B cell (primary cell): ENCODE measurements around the gene NBPF3. TPM values are rescaled to one million over a fixed set of nuclear protein-coding genes. Genes with fewer than 3 reads are reported as not detected.

Experiments used
- ATAC-seq: fragments of 200-7000 bp; cut with Tn5 transposase; one replicate; pipeline ENCODE4 v1.10.0; 2021; ENCODE audit warnings: low read depth, mild to moderate bottlenecking, moderate number of reproducible peaks, moderate library complexity
- CTCF ChIA-PET: fragments of 350-600 bp; sonication (Branson Sonifier 250); formaldehyde crosslinking; loops from one replicate; lab custom pipeline; 2021; ENCODE audit warnings: antibody characterized with exemption, inconsistent platforms; lab: Charles Lee
- POLR2A ChIA-PET: fragments of 350-600 bp; sonication (Branson Sonifier 250); formaldehyde crosslinking; loops from one replicate; lab custom pipeline; 2021; ENCODE audit warnings: antibody characterized with exemption; lab: Charles Lee
- DNase-seq: peaks from one replicate; pipeline ENCODE4 v3.0.0; 2013
- H2AFZ ChIP-seq: 2 replicates; pipeline ENCODE4 v1.6.1; 2012; ENCODE audit warnings: mild to moderate bottlenecking, low read depth, low read length; ENCODE audit not compliant: insufficient read depth, poor library complexity, severe bottlenecking
- H3K27ac ChIP-seq, 2 donors: 1 replicate in 1 of 2; 2 replicates in 1 of 2; pipeline ENCODE4 v1.5.1; 2012 to 2013; ENCODE audit warnings: low read length in 2 of 2, mild to moderate bottlenecking in 2 of 2, moderate library complexity in 1 of 2
- H3K27me3 ChIP-seq, 4 experiments: fragments of 200-600 bp in 1 of 4; sonication (generic) in 1 of 4; replicated peaks in 1 of 4; 1 replicate in 2 of 4; 2 replicates in 2 of 4; pipeline versions ENCODE4 v1.6.1 to v1.7.0; 2013 to 2016; ENCODE audit warnings: low read length in 3 of 4, mild to moderate bottlenecking in 2 of 4, mixed read lengths in 1 of 4, moderate library complexity in 1 of 4; ENCODE audit not compliant: insufficient read depth in 4 of 4, control insufficient read depth in 3 of 4; ENCODE audit errors: control extremely low read depth in 1 of 4
- H3K36me3 ChIP-seq, 2 experiments: replicated peaks in 1 of 2; 1 replicate in 1 of 2; 2 replicates in 1 of 2; pipeline versions ENCODE4 v1.6.1 to v1.7.1; 2013; ENCODE audit warnings: low read length in 1 of 2; ENCODE audit not compliant: insufficient read depth in 2 of 2, control insufficient read depth in 1 of 2; ENCODE audit errors: control extremely low read depth in 1 of 2, extremely low read depth in 1 of 2
- H3K4me1 ChIP-seq, 2 donors: fragments of 200-600 bp in 1 of 2; sonication (generic) in 1 of 2; 1 replicate in 1 of 2; 2 replicates in 1 of 2; pipeline versions ENCODE4 v1.5.1 to v1.6.1; 2013 to 2017; ENCODE audit warnings: low read length in 2 of 2; ENCODE audit not compliant: control insufficient read depth in 2 of 2, insufficient read depth in 2 of 2
- H3K4me2 ChIP-seq: replicated peaks from 2 replicates; pipeline ENCODE3; 2012; ENCODE audit warnings: mild to moderate bottlenecking, low read depth, low read length; ENCODE audit not compliant: poor library complexity, severe bottlenecking
- H3K4me3 ChIP-seq, 5 experiments: fragments of 200-600 bp in 1 of 5; sonication (generic) in 1 of 5; 1 replicate in 3 of 5; 2 replicates in 2 of 5; pipeline versions ENCODE4 v1.5.1 to v1.7.0; 2011 to 2016; ENCODE audit warnings: low read length in 4 of 5, mild to moderate bottlenecking in 4 of 5, low read depth in 2 of 5, control low read depth in 1 of 5, moderate library complexity in 1 of 5; ENCODE audit not compliant: insufficient read depth in 1 of 5; ENCODE audit errors: control extremely low read depth in 1 of 5, extremely low read depth in 1 of 5
- H3K79me2 ChIP-seq: fragments of 200-600 bp; sonication (generic); one replicate; pipeline ENCODE4 v1.6.0; 2016; ENCODE audit warnings: low read length; ENCODE audit not compliant: control insufficient read depth, insufficient read depth
- H3K9ac ChIP-seq: fragments of 200-600 bp; sonication (generic); 2 replicates; pipeline ENCODE4 v1.6.1; 2017; ENCODE audit warnings: mild to moderate bottlenecking, low read length, moderate library complexity
- H3K9me3 ChIP-seq, 3 donors: one replicate each; pipeline versions ENCODE4 v1.6.1 to v1.7.1; 2013; ENCODE audit warnings: low read length in 2 of 3; ENCODE audit not compliant: control insufficient read depth in 2 of 3, insufficient read depth in 1 of 3; ENCODE audit errors: control extremely low read depth in 1 of 3
- H4K20me1 ChIP-seq: 2 replicates; pipeline ENCODE4 v1.6.0; 2012; ENCODE audit warnings: mild to moderate bottlenecking, low read length; ENCODE audit not compliant: insufficient read depth, control insufficient read depth, poor library complexity, severe bottlenecking
- H3K27ac Mint-ChIP-seq: one replicate; pipeline ENCODE4 v1.8.0; 2021; ENCODE audit warnings: mixed read lengths
- H3K27me3 Mint-ChIP-seq: one replicate; pipeline ENCODE4 v1.8.0; 2021; ENCODE audit warnings: mixed read lengths
- H3K4me1 Mint-ChIP-seq: one replicate; pipeline ENCODE4 v1.8.0; 2021; ENCODE audit warnings: mixed read lengths
- H3K4me3 Mint-ChIP-seq: one replicate; pipeline ENCODE4 v1.8.0; 2021; ENCODE audit warnings: mixed read lengths
- H3K9me3 Mint-ChIP-seq: one replicate; pipeline ENCODE4 v1.8.0; 2022; ENCODE audit warnings: mixed read lengths; ENCODE audit not compliant: insufficient read depth
- EZH2 ChIP-seq: IDR thresholded peaks from 2 replicates; pipeline ENCODE4 v1.6.1; 2012; ENCODE audit warnings: borderline replicate concordance, low read depth, mild to moderate bottlenecking, moderate library complexity, low read length; ENCODE audit not compliant: insufficient read depth, poor library complexity, severe bottlenecking
- WGBS: methylation state at CpG from one replicate; pipeline ENCODE4 v1.1.5; 2013; ENCODE audit warnings: missing lambda C conversion rate; ENCODE audit not compliant: insufficient coverage; 5-methylcytosine and 5-hydroxymethylcytosine counted together
- intact Hi-C: fragments of 100-400 bp; cut with micrococcal nuclease; formaldehyde crosslinking; loops from one replicate; pipeline ENCODE4 v1.10.0; 2022
- polyA plus RNA-seq: library from polyadenylated mRNA; depleted of rRNA; stranded (reverse); fragments of >200 nt; gene quantifications from 2 replicates; pipeline ENCODE4 v1.2.3, GENCODE V29; 2012
- total RNA-seq, 2 donors: library from RNA; stranded (reverse); fragments of 120-200 nt in 1 of 2; gene quantifications; 1 replicate in 1 of 2; 2 replicates in 1 of 2; pipeline versions ENCODE4 v1.2.3 to v1.2.4, GENCODE V29; 2013 to 2022
- TF ChIP-seq, protein P1 (sequence below): fragments of 200-600 bp; IDR thresholded peaks from one replicate; pipeline ENCODE4 v1.8.0; 2022; ENCODE audit warnings: antibody characterized with exemption, mild to moderate bottlenecking

Gene NBPF3
- total and polyA plus RNA-seq, 2 donors (not counting 1 experiment from before 2014, with no cell fraction given): 2.0 to 4.2 TPM

DNA sequence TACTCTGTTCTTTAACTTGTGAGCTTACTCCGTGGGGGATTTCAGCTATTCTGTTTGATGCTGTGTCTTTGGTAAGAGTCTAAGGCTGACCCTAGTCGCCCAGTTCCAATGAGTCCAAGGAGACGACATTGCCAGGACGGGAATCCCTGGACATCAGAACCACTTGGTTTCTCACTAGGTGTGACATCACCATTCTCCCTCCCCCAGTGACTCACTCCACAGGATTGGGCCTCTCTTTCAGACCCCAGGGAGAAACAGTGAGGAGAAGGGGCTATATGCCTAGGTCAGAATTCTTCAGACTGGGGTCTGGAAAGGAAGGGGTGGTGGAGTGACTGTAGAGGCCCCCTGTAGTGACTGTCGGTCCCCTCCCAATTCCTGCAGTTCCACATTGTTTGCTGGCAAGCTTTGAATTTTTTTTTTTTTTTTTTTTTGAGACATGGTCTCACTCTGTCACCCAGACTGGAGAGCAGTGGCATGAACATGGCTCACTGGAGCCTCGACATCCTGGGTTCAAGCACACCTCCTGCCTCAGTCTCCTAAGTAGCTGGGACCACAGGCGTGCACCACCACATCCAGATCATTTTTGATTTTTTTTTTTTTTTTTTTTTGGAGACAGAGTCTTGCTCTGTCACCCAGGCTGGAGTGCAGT lies 90.6 kb downstream of the NBPF3 start:
- Mint-ChIP-seq H3K27me3 (peaks cover 8% of the 10 kb centered on the region), H3K9me3 (no peaks in the 10 kb centered on the region), H3K4me1 (peaks cover 15% of the 10 kb centered on the region), H3K4me3 (no peak overlapping the region), H3K27ac (no peak overlapping the region)
- H3K4me3 ChIP-seq: no peak overlapping the region
- ChIA-PET POLR2A (no interaction called here), CTCF (interaction anchor here (0.7 to 8.8 kb wide), 2 partner anchors 21 to 22 kb away, joined by 4 to 186 read pairs; partner anchors contain the start of gene ALPL)
- ATAC-seq: no peak
- peaks cover 0 to 4% (median 0%) of the 10 kb centered on the region in 4 experiments for H3K27me3 ChIP-seq
- no peaks in the 10 kb centered on the region for H4K20me1 ChIP-seq
- H3K9me3 ChIP-seq: no peaks in the 10 kb centered on the region
- TF ChIP-seq, protein P1, sequence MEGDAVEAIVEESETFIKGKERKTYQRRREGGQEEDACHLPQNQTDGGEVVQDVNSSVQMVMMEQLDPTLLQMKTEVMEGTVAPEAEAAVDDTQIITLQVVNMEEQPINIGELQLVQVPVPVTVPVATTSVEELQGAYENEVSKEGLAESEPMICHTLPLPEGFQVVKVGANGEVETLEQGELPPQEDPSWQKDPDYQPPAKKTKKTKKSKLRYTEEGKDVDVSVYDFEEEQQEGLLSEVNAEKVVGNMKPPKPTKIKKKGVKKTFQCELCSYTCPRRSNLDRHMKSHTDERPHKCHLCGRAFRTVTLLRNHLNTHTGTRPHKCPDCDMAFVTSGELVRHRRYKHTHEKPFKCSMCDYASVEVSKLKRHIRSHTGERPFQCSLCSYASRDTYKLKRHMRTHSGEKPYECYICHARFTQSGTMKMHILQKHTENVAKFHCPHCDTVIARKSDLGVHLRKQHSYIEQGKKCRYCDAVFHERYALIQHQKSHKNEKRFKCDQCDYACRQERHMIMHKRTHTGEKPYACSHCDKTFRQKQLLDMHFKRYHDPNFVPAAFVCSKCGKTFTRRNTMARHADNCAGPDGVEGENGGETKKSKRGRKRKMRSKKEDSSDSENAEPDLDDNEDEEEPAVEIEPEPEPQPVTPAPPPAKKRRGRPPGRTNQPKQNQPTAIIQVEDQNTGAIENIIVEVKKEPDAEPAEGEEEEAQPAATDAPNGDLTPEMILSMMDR: no peak
- TF ChIP-seq EZH2: no peak
- no peaks in the 10 kb centered on the region for H3K79me2 ChIP-seq
- no peak overlapping the region for H3K9ac ChIP-seq
- H3K4me2 ChIP-seq: no peak overlapping the region
- H3K4me1 ChIP-seq: peaks cover under 1 to 17% of the 10 kb centered on the region in 2 donors
- no peak overlapping the region for H2AFZ ChIP-seq
- no peak overlapping the region for H3K27ac ChIP-seq
- 93% methylated on average over 5 of the region's 7 CpGs for WGBS
- intact Hi-C loops: no loop called here
- DNase-seq: no peak
- no peaks in the 10 kb centered on the region for H3K36me3 ChIP-seq

DNA sequence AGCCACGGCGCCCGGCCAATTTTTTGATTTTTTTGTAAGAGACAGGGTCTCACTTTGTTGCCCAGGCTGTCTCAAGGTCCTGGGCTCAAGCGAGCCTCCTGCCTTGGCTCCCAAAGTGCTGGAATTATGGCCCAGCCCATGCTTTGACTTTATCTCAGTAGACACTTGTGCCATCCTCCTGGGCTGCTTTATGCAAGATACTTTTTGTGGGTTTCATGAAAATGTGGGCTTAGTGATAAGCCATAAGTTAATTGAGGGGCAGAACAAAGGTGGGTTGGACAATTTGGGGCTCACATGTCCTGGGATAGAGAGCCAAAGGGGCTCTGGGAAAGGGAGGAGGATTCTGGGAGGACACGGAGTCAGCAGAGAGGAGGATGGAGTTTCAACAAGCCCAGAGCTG lies 91.3 kb downstream of the NBPF3 start:
- TF ChIP-seq, protein P1: no peak
- TF ChIP-seq EZH2: no peak
- no peak overlapping the region for H3K4me3 Mint-ChIP-seq
- Histone ChIP-seq H3K4me2 (no peak overlapping the region), H3K4me1 (peaks cover 0 to 10% of the 10 kb centered on the region in 2 donors), H3K27me3 (peaks cover 0 to 4% (median 0%) of the 10 kb centered on the region in 4 experiments), H3K27ac (no peak overlapping the region), H3K4me3 (no peak overlapping the region), H3K9me3 (peaks cover 0 to under 1% (median 0%) of the 10 kb centered on the region in 3 donors), H3K79me2 (no peaks in the 10 kb centered on the region), H4K20me1 (no peaks in the 10 kb centered on the region), H3K9ac (no peak overlapping the region), H3K36me3 (no peaks in the 10 kb centered on the region), H2AFZ (no peak overlapping the region)
- WGBS: 92% methylated on average over 5 of the region's 5 CpGs
- ATAC-seq: no peak
- POLR2A ChIA-PET: no interaction called here
- H3K27me3 Mint-ChIP-seq: peaks cover 8% of the 10 kb centered on the region
- CTCF ChIA-PET: interaction anchor here (1.5 to 8.8 kb wide), 2 partner anchors 14 to 22 kb away, joined by 4 to 186 read pairs; partner anchors contain the start of gene ALPL
- no peak overlapping the region for H3K27ac Mint-ChIP-seq
- H3K9me3 Mint-ChIP-seq: no peaks in the 10 kb centered on the region
- no peak for DNase-seq
- H3K4me1 Mint-ChIP-seq: peaks cover 12% of the 10 kb centered on the region
- intact Hi-C loops: no loop called here
